AG08396 (cell line): Measurements from ENCODE around the gene KIF21A.
"Not testable (repeated sequence)": the region's sequence is repeated elsewhere in the genome, so short reads cannot be mapped to it uniquely, and the experiment has no call there.

Experiments used
- DNase-seq: peaks from one replicate; pipeline ENCODE4 v3.0.0; 2012; ENCODE audit warnings: low spot score, mixed read lengths

The KIF21A gene

DNA sequence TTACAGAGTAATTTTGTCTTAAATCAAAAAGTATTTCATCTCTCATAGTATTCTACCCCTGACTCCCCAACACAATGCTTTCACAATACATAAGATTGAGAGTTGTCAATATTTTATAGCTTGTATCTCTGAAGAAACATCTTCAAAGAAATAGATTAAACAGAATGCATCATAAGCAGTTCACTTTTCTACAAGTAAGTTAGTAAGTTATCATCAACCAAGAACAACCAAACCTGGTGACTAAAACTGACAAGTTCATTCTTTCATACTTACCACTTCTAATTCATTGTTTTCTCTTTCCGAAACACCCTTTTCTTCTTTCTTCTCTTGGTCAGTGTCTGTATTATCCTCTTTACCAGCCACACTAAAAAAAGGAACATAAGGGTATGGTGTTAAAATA is 101.2 kb downstream of the KIF21A start:
- no peak for DNase-seq

DNA sequence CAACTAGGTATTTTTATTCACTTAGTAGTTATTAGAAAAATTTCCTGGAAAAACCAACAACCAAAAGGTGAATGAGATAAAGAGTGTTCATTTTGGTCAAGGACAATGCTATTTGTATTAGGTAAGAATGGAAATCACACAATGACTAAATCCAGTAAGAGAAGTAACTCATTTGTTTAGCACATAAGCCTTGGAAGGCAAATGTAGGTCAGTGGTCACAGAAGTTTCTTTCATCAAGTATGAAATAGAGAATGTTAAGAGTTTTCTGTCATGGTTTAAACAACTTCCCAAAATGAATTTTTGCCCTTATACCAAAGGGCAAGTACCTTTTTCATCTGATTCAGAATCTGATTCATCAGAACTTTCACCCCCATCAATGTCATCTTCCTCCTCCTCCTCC is 101.7 kb downstream of the KIF21A start:
- no peak for DNase-seq

DNA sequence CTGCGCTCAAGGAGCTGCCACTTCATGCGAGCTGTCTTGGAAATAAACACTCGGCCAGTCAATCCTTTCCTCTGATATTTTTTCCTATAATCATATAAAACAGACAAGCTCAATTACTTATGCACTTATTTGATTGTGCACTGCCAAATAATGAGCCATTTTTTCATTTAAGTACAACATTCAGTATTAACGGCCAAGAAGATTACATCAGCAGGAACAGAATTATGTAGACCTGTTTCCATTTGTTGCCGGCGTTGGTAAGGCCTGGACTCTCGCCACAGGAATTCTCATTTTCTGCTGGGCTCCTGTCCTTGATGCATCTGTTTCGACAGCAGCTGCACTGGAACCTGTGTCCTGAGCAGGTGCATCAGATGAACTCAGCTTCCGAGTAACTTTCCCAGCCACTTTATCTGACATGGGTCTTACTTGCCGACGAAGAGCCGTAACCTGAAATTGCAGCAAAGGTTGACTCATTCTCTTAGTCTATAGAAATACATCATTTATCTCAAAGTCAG is 110.2 kb downstream of the KIF21A start:
- DNase-seq = no peak

DNA sequence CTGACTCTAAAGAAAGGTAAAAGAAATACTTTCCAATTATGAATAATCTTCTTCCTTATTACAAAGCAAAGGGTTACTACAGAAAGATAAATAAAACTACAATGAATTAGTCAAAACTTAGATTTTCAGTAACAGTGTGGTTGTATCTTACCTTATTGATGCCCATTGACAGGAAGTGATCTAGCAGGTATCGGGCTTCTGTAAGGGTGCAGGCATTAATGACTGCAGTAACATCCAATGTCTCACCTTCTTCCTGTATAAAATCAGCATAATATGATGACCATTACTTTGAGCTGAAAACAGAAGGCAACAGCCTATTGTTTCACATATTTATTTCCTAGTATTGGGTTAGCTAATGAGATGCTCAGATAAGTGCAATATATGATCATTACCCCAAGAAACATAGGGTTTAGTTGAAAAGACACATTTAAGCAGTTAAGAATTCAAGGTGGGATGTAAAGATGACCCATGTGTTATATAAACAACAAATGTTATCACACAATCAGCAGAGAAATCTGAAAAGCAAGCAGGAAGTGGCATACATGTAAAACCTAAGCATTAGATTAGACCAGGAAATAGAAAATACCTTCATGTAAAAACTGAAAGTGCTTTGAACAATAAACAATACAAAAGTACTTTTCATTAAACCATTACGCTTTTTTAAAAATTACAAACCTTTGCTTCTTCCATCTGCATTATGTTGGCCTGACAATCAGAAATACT is 111.2 kb downstream of the KIF21A start:
- DNase-seq = no peak

- DNase-seq = no peak
Measured at GRCh38 chr12:39329876-39330275, 113.0 kb downstream of the KIF21A start.

DNA sequence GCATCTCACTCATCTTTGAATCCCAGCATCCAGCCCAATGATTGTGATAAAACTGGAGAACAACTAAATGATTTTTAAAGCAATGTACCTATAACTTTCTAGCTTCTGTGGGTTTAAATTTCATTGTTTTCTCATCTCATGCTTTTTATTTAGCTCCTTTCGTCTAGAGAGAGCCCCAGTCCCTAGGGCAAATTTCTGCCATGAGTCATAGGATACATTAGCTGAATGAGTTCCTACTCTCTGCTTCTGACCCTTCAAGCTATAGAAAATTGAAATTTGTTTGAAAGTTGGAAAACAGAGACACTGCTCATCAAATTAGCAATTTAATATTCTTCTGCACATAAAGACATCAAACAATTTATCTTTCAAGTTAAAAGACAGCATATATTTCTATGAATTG is 113.9 kb downstream of the KIF21A start:
- DNase-seq = no peak

- DNase-seq = no peak
Measured at GRCh38 chr12:39327965-39328364, 115.0 kb downstream of the KIF21A start.

DNA sequence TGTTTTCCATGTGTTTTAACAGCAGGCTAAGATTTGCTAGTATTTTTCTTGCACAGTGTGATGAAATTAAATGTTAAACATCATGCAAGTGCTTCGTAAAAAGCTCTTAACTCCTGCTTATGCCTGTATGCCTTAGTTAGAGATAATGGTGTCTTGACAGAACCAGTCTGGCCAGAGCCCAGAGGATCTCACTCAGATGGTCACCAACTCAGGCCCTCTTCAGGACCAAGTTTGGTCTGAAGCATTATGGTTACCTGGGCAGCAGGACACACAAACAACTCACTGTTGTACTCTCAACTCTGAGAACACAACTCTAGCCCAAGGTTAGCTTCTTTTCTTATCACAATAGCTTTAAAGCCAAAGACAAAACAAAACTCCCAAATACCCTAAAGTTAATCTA is 115.4 kb downstream of the KIF21A start:
- DNase-seq = no peak

- DNase-seq = no peak
Measured at GRCh38 chr12:39319180-39319579, 123.7 kb downstream of the KIF21A start.

GRCh38 chr12:39314547-39314946 is 128.4 kb downstream of the KIF21A start:
- DNase-seq = no peak

GRCh38 chr12:39309516-39309915 is 133.4 kb downstream of the KIF21A start:
- no peak for DNase-seq

- DNase-seq = no peak
Measured at GRCh38 chr12:39301422-39301821, 141.5 kb downstream of the KIF21A start.

- DNase-seq = no peak
Measured at GRCh38 chr12:39300799-39301198, 142.1 kb downstream of the KIF21A start.

DNA sequence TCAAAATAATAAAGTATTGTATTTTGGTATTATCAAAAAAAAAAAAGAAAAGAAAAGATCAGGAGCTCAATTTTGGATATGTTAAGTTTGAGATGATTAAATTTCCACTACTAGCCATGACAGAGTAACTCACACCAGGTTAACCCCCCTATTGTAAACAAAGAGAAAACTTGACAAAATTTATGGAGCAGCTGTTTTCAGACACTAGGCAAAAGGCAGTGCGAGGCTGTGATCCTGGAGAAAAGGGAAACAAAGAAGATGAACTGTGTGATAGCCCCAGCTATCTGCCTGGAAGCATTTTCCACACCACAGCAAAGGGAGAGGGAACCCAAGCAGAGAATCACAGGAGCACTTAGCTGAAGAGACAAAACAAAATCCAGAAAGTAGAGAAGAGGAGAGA is 145.0 kb downstream of the KIF21A start:
- DNase-seq = no peak

- no peak for DNase-seq
Measured at GRCh38 chr12:39296496-39296895, 146.4 kb downstream of the KIF21A start.

GRCh38 chr12:39295593-39295992 is 147.3 kb downstream of the KIF21A start:
- DNase-seq = not testable (repeated sequence)

- DNase-seq = no peak
Measured at GRCh38 chr12:39294715-39295114, 148.2 kb downstream of the KIF21A start.

DNA sequence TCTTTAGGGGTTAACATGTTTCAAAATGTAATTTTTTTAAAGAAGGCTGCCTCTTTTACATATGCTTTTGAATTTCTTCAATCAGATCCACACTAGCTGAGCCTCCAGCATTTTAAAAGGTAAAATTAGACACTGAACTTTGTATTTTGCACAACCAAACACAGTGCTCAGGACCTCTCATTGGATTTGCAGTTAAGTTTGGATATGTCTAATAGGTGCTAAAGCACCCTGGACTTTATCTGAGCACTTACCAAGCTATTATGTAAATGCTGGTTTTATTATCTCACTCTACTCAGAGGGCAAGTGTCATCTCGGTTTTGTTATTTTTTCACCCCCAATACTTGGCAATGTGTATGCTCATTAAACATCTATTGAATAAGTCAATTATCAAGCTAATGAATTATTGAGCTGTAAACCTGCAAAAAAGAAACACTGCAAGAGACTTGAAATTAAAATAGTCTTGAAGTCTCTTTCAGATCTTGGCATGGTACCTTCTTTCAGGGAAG is 150.7 kb downstream of the KIF21A start:
- no peak for DNase-seq

GRCh38 chr12:39287817-39288216 is 155.1 kb downstream of the KIF21A start:
- no peak for DNase-seq

DNA sequence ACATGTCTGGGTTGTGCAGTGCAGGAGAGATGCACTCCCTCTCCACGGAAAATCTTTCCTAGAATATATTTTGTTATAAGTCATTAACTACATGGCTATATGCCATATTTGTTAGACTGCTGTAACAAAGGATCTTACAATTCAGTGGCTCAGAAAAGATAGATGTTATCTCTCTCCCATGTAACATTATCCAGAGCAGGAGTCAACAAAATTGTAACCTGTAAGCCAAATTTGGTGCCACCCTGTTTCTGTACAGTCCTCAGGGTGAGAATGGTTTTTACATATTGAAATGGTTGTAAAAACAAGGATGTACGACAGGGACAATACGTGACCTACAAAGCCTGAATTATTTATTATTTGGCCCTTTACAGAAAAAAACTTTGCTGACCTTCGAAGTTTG is 155.5 kb downstream of the KIF21A start:
- DNase-seq = no peak

- DNase-seq = no peak
Measured at GRCh38 chr12:39278426-39278825, 164.5 kb downstream of the KIF21A start.

DNA sequence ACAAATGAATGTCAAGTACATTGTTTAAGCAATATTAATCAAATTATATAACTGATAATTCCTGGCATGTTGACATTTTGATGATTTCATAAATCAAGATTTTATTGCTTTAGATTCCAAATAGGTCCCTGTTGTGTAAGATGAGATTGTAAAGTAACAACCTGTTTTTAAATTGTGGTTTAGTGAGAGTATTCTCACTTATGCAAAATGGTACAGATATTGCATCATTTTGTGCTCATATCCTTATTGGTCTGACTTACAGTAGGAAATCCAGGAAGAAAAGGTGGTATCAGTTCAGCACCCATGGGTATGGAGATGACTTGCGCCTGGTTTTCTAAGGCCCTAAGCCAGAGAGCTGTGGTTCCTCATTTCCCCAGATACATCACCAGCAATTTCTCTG is 165.5 kb downstream of the KIF21A start:
- no peak for DNase-seq

GRCh38 chr12:39275846-39276245 is 167.1 kb downstream of the KIF21A start:
- DNase-seq = no peak
